HUES48 (cell line): ENCODE data around the gene TMED1.
"Not testable (repeated sequence)": the region's sequence is repeated elsewhere in the genome, so short reads cannot be mapped to it uniquely, and the experiment has no call there.

Source experiments
- H3K27ac ChIP-seq: one replicate; pipeline ENCODE4 v1.7.0; 2013; ENCODE audit warnings: low read depth, low read length, inconsistent platforms
- H3K27me3 ChIP-seq: 2 replicates; pipeline ENCODE4 v1.6.1; 2013; ENCODE audit warnings: mild to moderate bottlenecking, low read length; ENCODE audit not compliant: control insufficient read depth, insufficient read depth
- H3K36me3 ChIP-seq: 2 replicates; pipeline ENCODE4 v1.6.1; 2013; ENCODE audit warnings: low read length; ENCODE audit not compliant: control insufficient read depth, insufficient read depth
- H3K4me1 ChIP-seq: 2 replicates; pipeline ENCODE4 v1.6.1; 2013; ENCODE audit warnings: mild to moderate bottlenecking, low read length; ENCODE audit not compliant: control insufficient read depth, insufficient read depth
- H3K4me3 ChIP-seq: 2 replicates; pipeline ENCODE4 v1.5.1; 2013; ENCODE audit warnings: mild to moderate bottlenecking, low read depth, low read length
- H3K9ac ChIP-seq: 2 replicates; pipeline ENCODE4 v1.6.1; 2013; ENCODE audit warnings: mild to moderate bottlenecking, low read depth, low read length, moderate library complexity
- H3K9me3 ChIP-seq: 2 replicates; pipeline ENCODE4 v1.6.1; 2013; ENCODE audit warnings: low read length; ENCODE audit not compliant: control insufficient read depth, insufficient read depth

TMED1 gene

GRCh38 chr19:10835754-10836478 is at the start of gene TMED1:
Gene TMED1, minus strand, starts transcription at chr19:10836212. Its CDS starts 21 bp downstream, at chr19:10836191.
- no peaks in the 10 kb centered on the region for H3K27me3 ChIP-seq
- peak within 1 kb of the TSS; percentile 75 for H3K4me3 ChIP-seq
- peak within 1 kb of the TSS; percentile 100 for H3K27ac ChIP-seq
- H3K9me3 ChIP-seq: peaks cover 7% of the 10 kb centered on the region
- peaks cover 28% of the 10 kb centered on the region for H3K36me3 ChIP-seq
- H3K4me1 ChIP-seq: no peaks in the 10 kb centered on the region
- peak within 1 kb of the TSS; percentile 91 for H3K9ac ChIP-seq

- H3K36me3 ChIP-seq: no peaks in the 10 kb centered on the region
- peak overlapping the region; percentile 57 for H3K27ac ChIP-seq
- H3K4me1 ChIP-seq: peaks cover 51% of the 10 kb centered on the region
- no peaks in the 10 kb centered on the region for H3K27me3 ChIP-seq
- H3K4me3 ChIP-seq: no peak overlapping the region
- H3K9ac ChIP-seq: no peak overlapping the region
- H3K9me3 ChIP-seq: no peaks in the 10 kb centered on the region
These were observed 49.5 kb upstream of the TMED1 start for GRCh38 chr19:10885201-10886169.

- Histone ChIP-seq H3K4me1 (peaks cover 59% of the 10 kb centered on the region), H3K36me3 (no peaks in the 10 kb centered on the region), H3K4me3 (no peak overlapping the region), H3K27me3 (no peaks in the 10 kb centered on the region), H3K9ac (no peak overlapping the region), H3K9me3 (no peaks in the 10 kb centered on the region), H3K27ac (no peak overlapping the region)
These were observed 48.3 kb upstream of the TMED1 start for GRCh38 chr19:10884274-10884673.

- Histone ChIP-seq H3K9me3 (no peaks in the 10 kb centered on the region), H3K4me3 (peak overlapping the region; percentile 35), H3K27me3 (no peaks in the 10 kb centered on the region), H3K4me1 (peaks cover 45% of the 10 kb centered on the region), H3K36me3 (no peaks in the 10 kb centered on the region), H3K9ac (no peak overlapping the region), H3K27ac (peak overlapping the region; percentile 63)
These were observed 46.1 kb upstream of the TMED1 start for GRCh38 chr19:10882108-10882457.

- Histone ChIP-seq H3K9ac (no peak overlapping the region; the same call in none of the 2 replicates), H3K27ac (peak overlapping the region; percentile 63), H3K4me3 (peak overlapping the region; percentile 35), H3K4me1 (peaks cover 42% of the 10 kb centered on the region), H3K36me3 (no peaks in the 10 kb centered on the region), H3K9me3 (no peaks in the 10 kb centered on the region), H3K27me3 (no peaks in the 10 kb centered on the region)
These were observed 45.5 kb upstream of the TMED1 start for GRCh38 chr19:10881403-10882107.

- peaks cover 31% of the 10 kb centered on the region for H3K4me1 ChIP-seq
- no peaks in the 10 kb centered on the region for H3K9me3 ChIP-seq
- H3K27ac ChIP-seq: peak overlapping the region; percentile 16
- H3K9ac ChIP-seq: 0 out of 2 replicates have a peak overlapping the region, but pooled peaks have one; percentile 1
- peaks cover 4% of the 10 kb centered on the region; the same call in 1 of the 2 replicates for H3K36me3 ChIP-seq
- no peaks in the 10 kb centered on the region for H3K27me3 ChIP-seq
- no peak overlapping the region for H3K4me3 ChIP-seq
These were observed 42.2 kb upstream of the TMED1 start for GRCh38 chr19:10878253-10878652.

- H3K27ac ChIP-seq, H3K9me3 ChIP-seq, H3K36me3 ChIP-seq, H3K4me3 ChIP-seq, H3K27me3 ChIP-seq, H3K9ac ChIP-seq: not testable (repeated sequence)
- H3K4me1 ChIP-seq: peaks cover 36% of the 10 kb centered on the region
These were observed 41.6 kb upstream of the TMED1 start for GRCh38 chr19:10877608-10878007.

- Histone ChIP-seq H3K4me3 (no peak overlapping the region), H3K27ac (no peak overlapping the region), H3K9me3 (no peaks in the 10 kb centered on the region), H3K9ac (no peak overlapping the region), H3K36me3 (peaks cover 4% of the 10 kb centered on the region; the same call in 1 of the 2 replicates), H3K4me1 (peaks cover 31% of the 10 kb centered on the region), H3K27me3 (no peaks in the 10 kb centered on the region)
These were observed 40.6 kb upstream of the TMED1 start for GRCh38 chr19:10876459-10877240.

- Histone ChIP-seq H3K4me1 (peaks cover 11% of the 10 kb centered on the region), H3K9ac (no peak overlapping the region), H3K27ac (no peak overlapping the region), H3K36me3 (peaks cover 4% of the 10 kb centered on the region; the same call in 1 of the 2 replicates), H3K4me3 (no peak overlapping the region), H3K27me3 (no peaks in the 10 kb centered on the region), H3K9me3 (no peaks in the 10 kb centered on the region)
These were observed 38.0 kb upstream of the TMED1 start for GRCh38 chr19:10874024-10874423.

GRCh38 chr19:10872546-10873107 is 36.6 kb upstream of the TMED1 start:
- Histone ChIP-seq H3K27me3 (no peaks in the 10 kb centered on the region), H3K4me3 (peak overlapping the region; percentile 77), H3K36me3 (peaks cover 4% of the 10 kb centered on the region; the same call in 1 of the 2 replicates), H3K27ac (peak overlapping the region; percentile 78), H3K4me1 (peaks cover 7% of the 10 kb centered on the region), H3K9ac (peak overlapping the region; percentile 45), H3K9me3 (no peaks in the 10 kb centered on the region)
